Keratinocyte (primary cell): Measurements from ENCODE around the gene CYP4A11.
"Not testable (repeated sequence)": the region's sequence is repeated elsewhere in the genome, so short reads cannot be mapped to it uniquely, and the experiment has no call there.

Experiments used
- EZH2 ChIP-seq: IDR thresholded peaks from one replicate; pipeline ENCODE4 v1.6.1; 2012; ENCODE audit warnings: inconsistent platforms, mild to moderate bottlenecking, low read length, moderate library complexity
- TF ChIP-seq, protein P1 (sequence below), 3 experiments: IDR thresholded peaks in 1 of 3; conservative IDR thresholded peaks in 1 of 3; optimal IDR thresholded peaks in 1 of 3; 2 replicates in 2 of 3; 3 replicates in 1 of 3; pipeline versions ENCODE3 to v1.5.1; 2011; ENCODE audit warnings: low read length in 3 of 3, mild to moderate bottlenecking in 3 of 3, moderate library complexity in 2 of 3, control low read depth in 1 of 3, inconsistent platforms in 1 of 3; ENCODE audit not compliant: insufficient read depth in 2 of 3; ENCODE audit errors: extremely low read depth in 1 of 3

DNA sequence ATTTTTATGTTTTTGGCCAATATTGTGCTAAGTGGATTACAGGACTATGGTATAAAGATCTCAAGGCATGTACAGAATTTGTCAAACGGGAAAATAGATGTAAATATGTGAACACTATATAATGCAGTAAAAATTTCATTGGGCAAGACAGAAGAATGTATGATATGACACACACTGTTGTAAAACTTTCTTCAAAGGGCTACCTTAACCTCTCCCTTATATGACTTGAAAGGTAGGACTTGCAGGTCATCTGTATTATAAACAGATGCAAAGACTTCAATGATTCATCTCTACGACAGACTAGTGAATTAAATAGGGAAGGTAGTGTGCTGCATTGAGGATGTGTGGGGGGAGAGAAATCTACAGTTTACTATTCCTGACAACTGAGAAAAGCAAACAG, 9.3 kb downstream of the CYP4A11 start:
- TF ChIP-seq EZH2, result not testable (repeated sequence)
- TF ChIP-seq, protein P1, sequence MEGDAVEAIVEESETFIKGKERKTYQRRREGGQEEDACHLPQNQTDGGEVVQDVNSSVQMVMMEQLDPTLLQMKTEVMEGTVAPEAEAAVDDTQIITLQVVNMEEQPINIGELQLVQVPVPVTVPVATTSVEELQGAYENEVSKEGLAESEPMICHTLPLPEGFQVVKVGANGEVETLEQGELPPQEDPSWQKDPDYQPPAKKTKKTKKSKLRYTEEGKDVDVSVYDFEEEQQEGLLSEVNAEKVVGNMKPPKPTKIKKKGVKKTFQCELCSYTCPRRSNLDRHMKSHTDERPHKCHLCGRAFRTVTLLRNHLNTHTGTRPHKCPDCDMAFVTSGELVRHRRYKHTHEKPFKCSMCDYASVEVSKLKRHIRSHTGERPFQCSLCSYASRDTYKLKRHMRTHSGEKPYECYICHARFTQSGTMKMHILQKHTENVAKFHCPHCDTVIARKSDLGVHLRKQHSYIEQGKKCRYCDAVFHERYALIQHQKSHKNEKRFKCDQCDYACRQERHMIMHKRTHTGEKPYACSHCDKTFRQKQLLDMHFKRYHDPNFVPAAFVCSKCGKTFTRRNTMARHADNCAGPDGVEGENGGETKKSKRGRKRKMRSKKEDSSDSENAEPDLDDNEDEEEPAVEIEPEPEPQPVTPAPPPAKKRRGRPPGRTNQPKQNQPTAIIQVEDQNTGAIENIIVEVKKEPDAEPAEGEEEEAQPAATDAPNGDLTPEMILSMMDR (optimal IDR thresholded peaks at IDR 0.05 in 1 of 3, IDR thresholded peaks at IDR 0.05 in 1 of 3, conservative IDR thresholded peaks at IDR 0.05 in 1 of 3; ENCODE audit: extremely low read depth in 1 of 3, insufficient read depth in 2 of 3, low read length in 3 of 3), result not testable (repeated sequence)
